ENCODE data around the gene PARD6G. TPM values are rescaled to one million over a fixed set of nuclear protein-coding genes. Genes with fewer than 3 reads are reported as not detected.

PARD6G gene
- total and polyA plus RNA-seq, 9 of the 15 experiments (the other 6 are each of a cell fraction or from before 2014, with no cell fraction given) = 0.03 to 1.2 (median 0.26) TPM

GRCh38 chr18:80107426-80107825, 139.9 kb downstream of the PARD6G start:
- no peak overlapping the region for H3K4me3 ChIP-seq
- TF ChIP-seq ZNF780A (CRISPR knock-in tag; IDR thresholded peaks at IDR 0.05) (no peak), TAL1 (IDR thresholded peaks at IDR 0.05) (no peak), XRCC3 (IDR thresholded peaks at IDR 0.05) (no peak), ZNF445 (CRISPR knock-in tag; IDR thresholded peaks at IDR 0.05; ENCODE audit: low read depth) (no peak), KLF10 (CRISPR knock-in tag; IDR thresholded peaks at IDR 0.05) (no peak), ZKSCAN1 (IDR thresholded peaks at IDR 0.05; ENCODE audit: low read depth, low read length) (no peak)
- BruUV-seq (replicated peaks) = no TSS peak
- H2AFZ ChIP-seq (ENCODE audit: low read depth, low read length) = no peak overlapping the region
- H3K4me1 ChIP-seq (replicated peaks in 1 of 2; ENCODE audit: control insufficient read depth in 2 of 2, insufficient read depth in 2 of 2, low read length in 2 of 2) = peaks cover 23 to 40% of the 10 kb centered on the region in 2 experiments; a peak in 4 of 5 replicates
- DNase-seq (ENCODE audit: extremely low read depth in 1 of 4, low spot score in 3 of 4) (no peak), FAIRE-seq (no peak), ATAC-seq (no peak)
- intact Hi-C loops (cut with micrococcal nuclease) = loop anchor here (5.0 kb wide), 1 partner anchor 70 kb away; no protein-coding TSS in a partner anchor
- H3K79me2 ChIP-seq (ENCODE audit: control insufficient read depth, insufficient read depth, low read length) = peaks cover 30% of the 10 kb centered on the region
- ChIA-PET CTCF (ENCODE audit: low intra/inter-chr PET ratio) (no interaction called here), POLR2A (no interaction called here)
- H3K9me3 ChIP-seq (replicated peaks; ENCODE audit: control insufficient read depth, insufficient read depth, low read depth, low read length) = no peaks in the 10 kb centered on the region; the same call in 1 of the 2 replicates
- H3K27me3 ChIP-seq (ENCODE audit: control insufficient read depth in 2 of 2, insufficient read depth in 2 of 2, low read length in 2 of 2) = no peaks in the 10 kb centered on the region
- H3K9ac ChIP-seq (ENCODE audit: insufficient read depth in 1 of 2, low read depth in 2 of 2, low read length in 2 of 2) = no peak overlapping the region
- H3K36me3 ChIP-seq (ENCODE audit: control insufficient read depth, insufficient read depth, low read length) = peaks cover 13% of the 10 kb centered on the region; the same call in 2 of the 3 replicates
- no peak overlapping the region for H3K27ac ChIP-seq (ENCODE audit: extremely low read depth, low read depth, low read length)
- H4K20me1 ChIP-seq (replicated peaks; ENCODE audit: control insufficient read depth, insufficient read depth, low read length) = peaks cover 12% of the 10 kb centered on the region
- in situ Hi-C loops (cut with MboI) = no loop called here
- WGBS (ENCODE audit: insufficient coverage, low coverage, missing lambda C conversion rate) = no CpG with 5 or more reads among the region's 10 CpGs
- no peak overlapping the region for H3K4me2 ChIP-seq (ENCODE audit: insufficient read depth, low read length)
- H3K9me1 ChIP-seq (ENCODE audit: control insufficient read depth, insufficient read depth, low read length) = no peaks in the 10 kb centered on the region

Other genes starting within 250 kb of the PARD6G start
- 36.7 and 38.9 TPM in 2 replicates for gene RBFA, start 213.1 kb downstream of the PARD6G start, total RNA-seq (2014; rRNA removed)
- 21.1 and 24.5 TPM in 2 replicates for gene RBFA, start 213.1 kb downstream of the PARD6G start, total RNA-seq (2014; rRNA removed; fragmentation: Illumina TruSeq; extraction: Trizol)
- 25.8 and 26.7 TPM in 2 replicates for gene RBFA, start 213.1 kb downstream of the PARD6G start, total RNA-seq (2015; rRNA removed; fragmentation: Illumina TruSeq; extraction: Trizol)
- gene RBFA, start 213.1 kb downstream of the PARD6G start, total RNA-seq (2021) = 28.4 and 28.8 TPM in 2 replicates
- 24.7 and 28.7 TPM in 2 replicates for gene RBFA, start 213.1 kb downstream of the PARD6G start, polyA plus RNA-seq (2011; rRNA removed)
- gene RBFA, start 213.1 kb downstream of the PARD6G start, polyA plus RNA-seq (2014; fragmentation: Illumina TruSeq; extraction: Trizol) = 26.0 and 28.2 TPM in 2 replicates
- 1 to 10 TPM; 3.4 to 4.8 TPM for gene RBFA, start 213.1 kb downstream of the PARD6G start, polyA plus RNA-seq (2014; fragmentation: Nextera tagmentation; extraction: Ambion mirVana)
- 36.1 and 41.9 TPM in 2 replicates for gene RBFA, start 213.1 kb downstream of the PARD6G start, polyA plus RNA-seq (2014; rRNA removed)
- gene ADNP2, start 138.3 kb downstream of the PARD6G start, total RNA-seq (2014; rRNA removed) = 14.8 and 16.0 TPM in 2 replicates
- 16.0 and 17.6 TPM in 2 replicates for gene ADNP2, start 138.3 kb downstream of the PARD6G start, total RNA-seq (2014; rRNA removed; fragmentation: Illumina TruSeq; extraction: Trizol)
- gene ADNP2, start 138.3 kb downstream of the PARD6G start, total RNA-seq (2015; rRNA removed; fragmentation: Illumina TruSeq; extraction: Trizol) = 17.3 and 17.7 TPM in 2 replicates
- gene ADNP2, start 138.3 kb downstream of the PARD6G start, total RNA-seq (2021) = 22.9 and 24.3 TPM in 2 replicates
- gene ADNP2, start 138.3 kb downstream of the PARD6G start, polyA plus RNA-seq (2011; rRNA removed) = 11.8 and 18.6 TPM in 2 replicates
- gene ADNP2, start 138.3 kb downstream of the PARD6G start, polyA plus RNA-seq (2014; fragmentation: Illumina TruSeq; extraction: Trizol) = 17.8 and 19.7 TPM in 2 replicates
- gene ADNP2, start 138.3 kb downstream of the PARD6G start, polyA plus RNA-seq (2014; fragmentation: Nextera tagmentation; extraction: Ambion mirVana) = 10 to 100 TPM in 1 of 2 experiments, 1 to 10 TPM in 1; 5.8 to 11.5 TPM
- gene ADNP2, start 138.3 kb downstream of the PARD6G start, polyA plus RNA-seq (2014; rRNA removed) = 13.2 and 14.1 TPM in 2 replicates